CD4-positive, alpha-beta T cell treated with Interferon gamma for 1 hour (primary cell): Measurements from ENCODE around the gene ISCA1.

Experiments
- DNase-seq: peaks from one replicate; pipeline ENCODE4 v3.0.0-alpha.2; 2020

The ISCA1 gene

GRCh38 chr9:86282979-86283535 lies 719 bp upstream of the ISCA1 start:
- no peak for DNase-seq

- no peak for DNase-seq
Observed at GRCh38 chr9:86281593-86282076, 703 bp downstream of the ISCA1 start.

- DNase-seq: no peak
Observed at GRCh38 chr9:86280580-86280979, 1.8 kb downstream of the ISCA1 start.

- no peak for DNase-seq
Observed at GRCh38 chr9:86279839-86280238, 2.5 kb downstream of the ISCA1 start.

GRCh38 chr9:86277072-86277471 lies 5.3 kb downstream of the ISCA1 start:
- no peak for DNase-seq

- no peak for DNase-seq
Observed at GRCh38 chr9:86275962-86276361, 6.4 kb downstream of the ISCA1 start.

GRCh38 chr9:86274821-86275643 lies 7.3 kb downstream of the ISCA1 start:
- no peak for DNase-seq

- no peak for DNase-seq
Observed at GRCh38 chr9:86272221-86272620, 10.1 kb downstream of the ISCA1 start.

- no peak for DNase-seq
Observed at GRCh38 chr9:86263876-86264275, 18.5 kb downstream of the ISCA1 start.

- DNase-seq: no peak
Observed at GRCh38 chr9:86262492-86262891, 19.8 kb downstream of the ISCA1 start.

GRCh38 chr9:86259557-86259956 lies 22.8 kb downstream of the ISCA1 start, which contains the start of gene C9orf153:
Gene C9orf153, minus strand, starts transcription at chr9:86259657. Its CDS starts 30,054 bp downstream, at chr9:86229603.
- DNase-seq: no peak

- DNase-seq: no peak
Observed at GRCh38 chr9:86257391-86257790, 24.9 kb downstream of the ISCA1 start.

- DNase-seq: no peak
Observed at GRCh38 chr9:86256653-86257052, 25.7 kb downstream of the ISCA1 start.

GRCh38 chr9:86253577-86253976 lies 28.8 kb downstream of the ISCA1 start:
- no peak for DNase-seq

GRCh38 chr9:86252870-86253269 lies 29.5 kb downstream of the ISCA1 start:
- no peak for DNase-seq

GRCh38 chr9:86250123-86250522 lies 32.2 kb downstream of the ISCA1 start:
- DNase-seq: no peak

- no peak for DNase-seq
Observed at GRCh38 chr9:86248746-86249145, 33.6 kb downstream of the ISCA1 start.

GRCh38 chr9:86246752-86247161 lies 35.6 kb downstream of the ISCA1 start:
- DNase-seq: no peak

GRCh38 chr9:86242071-86242470 lies 40.3 kb downstream of the ISCA1 start:
- no peak for DNase-seq

GRCh38 chr9:86241216-86241615 lies 41.1 kb downstream of the ISCA1 start:
- DNase-seq: no peak

GRCh38 chr9:86238861-86239770 lies 43.2 kb downstream of the ISCA1 start:
- DNase-seq: no peak

- DNase-seq: no peak
Observed at GRCh38 chr9:86230858-86231257, 51.5 kb downstream of the ISCA1 start.

GRCh38 chr9:86222667-86223066 lies 59.7 kb downstream of the ISCA1 start:
- no peak for DNase-seq
